ENCODE measurements around the gene SNRPD2.

DNA sequence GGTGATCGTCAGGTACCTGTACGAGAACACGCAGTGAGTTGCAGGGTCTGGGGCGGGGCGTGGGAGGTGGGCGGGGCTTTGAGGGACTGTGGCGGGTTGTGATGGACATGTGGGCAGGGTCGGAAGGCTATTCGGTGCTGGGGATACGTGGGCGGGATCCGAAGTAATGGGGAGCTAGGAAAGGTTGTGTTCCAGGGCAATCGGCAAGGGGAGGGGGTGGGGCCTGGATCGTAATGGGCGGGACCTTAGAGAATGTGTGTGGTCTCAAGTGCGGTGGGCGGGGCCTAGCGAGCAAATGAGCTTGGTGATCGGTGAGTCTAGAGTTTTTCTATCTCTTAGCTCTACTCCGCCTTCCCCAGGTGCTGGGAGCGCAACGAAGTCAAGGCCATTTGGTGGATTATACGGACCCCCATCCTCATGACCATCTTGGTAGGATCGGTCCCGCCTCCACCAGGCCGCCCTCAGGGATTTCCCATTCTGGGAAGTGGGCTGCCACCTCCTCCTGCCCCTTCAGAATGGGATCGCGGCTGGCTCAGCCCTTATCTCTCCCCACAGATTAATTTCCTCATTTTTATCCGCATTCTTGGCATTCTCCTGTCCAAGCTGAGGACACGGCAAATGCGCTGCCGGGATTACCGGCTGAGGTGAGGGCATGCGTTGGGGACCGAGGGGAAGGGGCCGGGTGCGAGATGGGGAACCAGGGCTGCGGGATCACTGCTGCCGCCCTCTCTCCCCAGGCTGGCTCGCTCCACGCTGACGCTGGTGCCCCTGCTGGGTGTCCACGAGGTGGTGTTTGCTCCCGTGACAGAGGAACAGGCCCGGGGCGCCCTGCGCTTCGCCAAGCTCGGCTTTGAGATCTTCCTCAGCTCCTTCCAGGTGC lies 14.2 kb downstream of the SNRPD2 start:
- TF ChIP-seq POLR2A (IDR thresholded peaks at IDR 0.05): no peak
- TF ChIP-seq, protein P1, sequence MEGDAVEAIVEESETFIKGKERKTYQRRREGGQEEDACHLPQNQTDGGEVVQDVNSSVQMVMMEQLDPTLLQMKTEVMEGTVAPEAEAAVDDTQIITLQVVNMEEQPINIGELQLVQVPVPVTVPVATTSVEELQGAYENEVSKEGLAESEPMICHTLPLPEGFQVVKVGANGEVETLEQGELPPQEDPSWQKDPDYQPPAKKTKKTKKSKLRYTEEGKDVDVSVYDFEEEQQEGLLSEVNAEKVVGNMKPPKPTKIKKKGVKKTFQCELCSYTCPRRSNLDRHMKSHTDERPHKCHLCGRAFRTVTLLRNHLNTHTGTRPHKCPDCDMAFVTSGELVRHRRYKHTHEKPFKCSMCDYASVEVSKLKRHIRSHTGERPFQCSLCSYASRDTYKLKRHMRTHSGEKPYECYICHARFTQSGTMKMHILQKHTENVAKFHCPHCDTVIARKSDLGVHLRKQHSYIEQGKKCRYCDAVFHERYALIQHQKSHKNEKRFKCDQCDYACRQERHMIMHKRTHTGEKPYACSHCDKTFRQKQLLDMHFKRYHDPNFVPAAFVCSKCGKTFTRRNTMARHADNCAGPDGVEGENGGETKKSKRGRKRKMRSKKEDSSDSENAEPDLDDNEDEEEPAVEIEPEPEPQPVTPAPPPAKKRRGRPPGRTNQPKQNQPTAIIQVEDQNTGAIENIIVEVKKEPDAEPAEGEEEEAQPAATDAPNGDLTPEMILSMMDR (IDR thresholded peaks at IDR 0.05): peak in 1 of 6 experiments; percentile 1
